GM12872 (cell line): Measurements from ENCODE around the gene COMMD4.

Experiments
- CTCF ChIP-seq: IDR thresholded peaks from 3 replicates; pipeline ENCODE4 v1.5.1; 2011; ENCODE audit warnings: low read depth, mild to moderate bottlenecking, low read length, moderate library complexity; ENCODE audit not compliant: insufficient read depth

The COMMD4 gene

GRCh38 chr15:75314552-75315290, 21.1 kb upstream of the COMMD4 start:
- TF ChIP-seq CTCF: no peak

- TF ChIP-seq CTCF: no peak
Observed at GRCh38 chr15:75321711-75322110, 14.2 kb upstream of the COMMD4 start.

GRCh38 chr15:75325922-75326321, 9.9 kb upstream of the COMMD4 start:
- no peak for TF ChIP-seq CTCF

- TF ChIP-seq CTCF: peak; percentile 9; the same call in 1 of the 3 replicates
Observed at GRCh38 chr15:75327005-75327404, 8.9 kb upstream of the COMMD4 start.

GRCh38 chr15:75327491-75327890, 8.4 kb upstream of the COMMD4 start:
- no peak for TF ChIP-seq CTCF

GRCh38 chr15:75328493-75329314, 7.2 kb upstream of the COMMD4 start:
- no peak for TF ChIP-seq CTCF

GRCh38 chr15:75329571-75329970, 6.3 kb upstream of the COMMD4 start:
- TF ChIP-seq CTCF: no peak
